AG04449 (cell line): ENCODE data around the gene EVX1.

ENCODE experiments used
- CTCF ChIA-PET: fragments of 350-600 bp; formaldehyde crosslinking; extraction: SDS; loops from one replicate; lab custom pipeline; 2021; ENCODE audit warnings: antibody characterized with exemption; lab: Yijun Ruan, JAX
- POLR2A ChIA-PET: fragments of 400-600, 350-600 bp; formaldehyde crosslinking; extraction: SDS; loops from one replicate; lab custom pipeline; 2020; ENCODE audit warnings: antibody characterized with exemption, inconsistent platforms; lab: Yijun Ruan, JAX
- DNase-seq: peaks from one replicate; pipeline ENCODE4 v3.0.0-alpha.2; 2010; ENCODE audit warnings: low read depth, low spot score
- H3K4me3 ChIP-seq: 2 replicates; pipeline ENCODE4 v1.5.1; 2011; ENCODE audit warnings: low read depth, mild to moderate bottlenecking, control low read depth, low read length
- CTCF ChIP-seq: IDR thresholded peaks from one replicate; pipeline ENCODE4 v1.5.1; 2011; ENCODE audit warnings: mild to moderate bottlenecking, moderate library complexity, low read length, control low read depth, inconsistent platforms; ENCODE audit not compliant: insufficient read depth; ENCODE audit errors: missing control alignments

Gene EVX1

DNA sequence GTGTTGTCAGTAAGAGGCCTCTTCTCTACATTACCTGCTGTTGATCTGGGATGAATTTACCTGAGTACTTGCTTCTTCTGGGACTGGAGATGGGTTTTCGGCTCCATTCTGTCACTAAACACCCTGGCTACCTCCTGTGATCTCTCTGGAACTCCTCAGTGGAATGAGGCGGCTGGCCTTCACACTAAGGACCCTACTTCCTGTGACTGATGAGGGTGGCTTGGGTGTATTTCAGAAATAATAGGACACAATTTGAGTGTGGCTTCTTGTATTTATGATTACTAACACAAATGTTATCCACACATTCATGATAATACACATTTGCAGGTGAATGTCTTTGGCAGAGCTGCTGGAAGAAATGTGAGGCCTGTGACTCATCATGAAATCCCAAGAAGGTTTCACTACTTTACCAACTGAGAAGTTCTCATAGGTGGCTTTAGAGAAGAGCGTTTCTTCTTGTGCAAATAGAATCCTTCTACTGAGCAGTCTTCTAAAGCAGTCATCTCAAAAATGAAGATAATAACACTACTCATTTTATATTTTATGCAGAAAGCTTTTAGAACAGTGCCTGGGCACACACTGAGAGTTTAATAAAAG lies 21.3 kb upstream of the EVX1 start:
- DNase-seq = no peak
- ChIA-PET POLR2A (no interaction called here), CTCF (interaction anchor here (0.6 kb wide), 1 partner anchor 564 kb away, joined by 3 read pairs; no protein-coding TSS in a partner anchor)
- no peak overlapping the region for H3K4me3 ChIP-seq
- TF ChIP-seq CTCF = no peak

GRCh38 chr7:27223941-27224575 lies 18.5 kb upstream of the EVX1 start:
- ChIA-PET CTCF (interaction anchor here (4.7 kb wide), 1 partner anchor 13 kb away, joined by 21 read pairs; no protein-coding TSS in a partner anchor), POLR2A (no interaction called here)
- TF ChIP-seq CTCF = no peak
- no peak for DNase-seq
- H3K4me3 ChIP-seq = no peak overlapping the region

DNA sequence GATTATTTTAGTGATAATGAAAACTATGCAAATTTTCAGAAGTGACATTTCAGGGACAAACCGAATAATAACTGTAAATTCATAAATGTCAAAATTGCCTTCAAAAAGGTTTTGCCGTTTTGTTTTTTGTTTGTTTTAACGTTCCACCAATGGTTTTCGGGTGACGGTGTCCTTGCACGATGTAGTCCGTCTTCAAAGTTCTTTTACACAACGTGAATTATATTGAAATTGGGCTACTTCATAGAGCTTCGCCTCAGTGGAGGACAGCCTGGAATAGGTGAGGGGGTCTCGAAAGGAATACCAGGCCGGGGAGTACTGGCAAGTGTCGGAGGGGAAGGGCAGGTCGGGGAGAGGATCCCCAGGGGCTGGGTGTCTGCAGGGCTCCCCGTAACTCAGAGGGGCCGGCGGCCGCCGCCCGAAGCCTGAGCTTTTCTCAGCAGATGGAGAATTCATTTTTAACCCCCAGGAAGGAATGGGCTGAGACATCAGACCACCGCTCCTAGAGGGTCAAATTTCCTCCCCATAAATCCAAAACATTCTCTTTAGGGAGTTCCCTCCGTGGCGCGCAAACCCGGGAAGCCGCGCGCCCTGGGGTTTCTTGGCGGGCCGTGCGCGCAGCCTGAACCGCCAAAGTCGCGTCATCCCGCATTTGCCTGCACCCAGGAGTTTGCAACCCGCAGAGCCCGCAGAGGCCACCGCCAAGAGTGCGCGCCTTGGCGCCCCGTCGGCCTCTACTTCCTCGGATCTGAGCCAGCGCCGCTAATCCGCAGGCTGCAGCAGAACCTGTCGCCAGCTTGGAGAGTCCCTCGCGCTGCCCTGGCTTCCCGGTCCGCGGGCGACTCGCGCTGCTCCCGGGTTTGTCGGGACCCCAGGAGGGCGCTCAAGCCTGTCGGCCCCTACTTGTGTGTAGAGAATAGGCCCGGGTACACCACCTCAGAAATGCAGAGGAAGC lies 17.3 kb upstream of the EVX1 start:
- H3K4me3 ChIP-seq = no peak overlapping the region
- DNase-seq = no peak
- TF ChIP-seq CTCF = no peak
- ChIA-PET CTCF (interaction anchor here (4.7 kb wide), 1 partner anchor 14 kb away, joined by 21 read pairs; no protein-coding TSS in a partner anchor), POLR2A (no interaction called here)

- ChIA-PET CTCF (interaction anchor here (1.5 kb wide), 1 partner anchor 10 kb away, joined by 5 read pairs; no protein-coding TSS in a partner anchor), POLR2A (no interaction called here)
- DNase-seq = no peak
Measured at GRCh38 chr7:27229448-27229847, 13.2 kb upstream of the EVX1 start.

GRCh38 chr7:27235387-27236311 lies 7.0 kb upstream of the EVX1 start:
- CTCF ChIA-PET = no interaction called here
- peak; percentile 31 for TF ChIP-seq CTCF
- peak overlapping the region; percentile 49 for H3K4me3 ChIP-seq
- POLR2A ChIA-PET = no interaction called here
- DNase-seq = no peak

More at GRCh38 chr7:27229448-27229847, 13.2 kb upstream of the EVX1 start:
- H3K4me3 ChIP-seq = no peak overlapping the region
- no peak for TF ChIP-seq CTCF
